Activated CD8-positive, alpha-beta memory T cell treated with anti-CD3 and anti-CD28 coated beads for 48 hours (primary cell): ENCODE results near the gene NDST3.

Experiments used
- DNase-seq, 3 experiments: peaks; one replicate each; pipeline ENCODE4 v3.0.0-alpha.2; 2020; ENCODE audit warnings: low read depth in 2 of 3, low spot score in 2 of 3

Gene NDST3

GRCh38 chr4:118077767-118078105 lies 43.5 kb downstream of the NDST3 start:
- DNase-seq = no peak

- DNase-seq = no peak
Observed at GRCh38 chr4:118081434-118081833, 47.1 kb downstream of the NDST3 start.

GRCh38 chr4:118082182-118082581 lies 47.9 kb downstream of the NDST3 start:
- DNase-seq = no peak

GRCh38 chr4:118085700-118086099 lies 51.4 kb downstream of the NDST3 start:
- no peak for DNase-seq

- DNase-seq = no peak
Observed at GRCh38 chr4:118086344-118086743, 52.1 kb downstream of the NDST3 start.

- no peak for DNase-seq
Observed at GRCh38 chr4:118087366-118087765, 53.1 kb downstream of the NDST3 start.

GRCh38 chr4:118099106-118099505 lies 64.8 kb downstream of the NDST3 start:
- DNase-seq = no peak

GRCh38 chr4:118102195-118102594 lies 67.9 kb downstream of the NDST3 start:
- no peak for DNase-seq

GRCh38 chr4:118112117-118113046 lies 78.1 kb downstream of the NDST3 start:
- DNase-seq = no peak

GRCh38 chr4:118113220-118113619 lies 78.9 kb downstream of the NDST3 start:
- no peak for DNase-seq

GRCh38 chr4:118114720-118115119 lies 80.4 kb downstream of the NDST3 start:
- DNase-seq = no peak

GRCh38 chr4:118120120-118120760 lies 86.0 kb downstream of the NDST3 start:
- DNase-seq = no peak

- no peak for DNase-seq
Observed at GRCh38 chr4:118124997-118125396, 90.7 kb downstream of the NDST3 start.

GRCh38 chr4:118139241-118139640 lies 105.0 kb downstream of the NDST3 start:
- DNase-seq = no peak

- no peak for DNase-seq
Observed at GRCh38 chr4:118141240-118141639, 107.0 kb downstream of the NDST3 start.

- no peak for DNase-seq
Observed at GRCh38 chr4:118154649-118155048, 120.4 kb downstream of the NDST3 start.

- DNase-seq = no peak
Observed at GRCh38 chr4:118155516-118155915, 121.2 kb downstream of the NDST3 start.

GRCh38 chr4:118158763-118159375 lies 124.6 kb downstream of the NDST3 start:
- DNase-seq = no peak

- no peak for DNase-seq
Observed at GRCh38 chr4:118167306-118167705, 133.0 kb downstream of the NDST3 start.

GRCh38 chr4:118171381-118171780 lies 137.1 kb downstream of the NDST3 start:
- no peak for DNase-seq

- no peak for DNase-seq
Observed at GRCh38 chr4:118173126-118173525, 138.8 kb downstream of the NDST3 start.
